HCT116 (cell line): ENCODE results near the gene FAM131C. TPM values are rescaled to one million over a fixed set of nuclear protein-coding genes. Genes with fewer than 3 reads are reported as not detected.

Experiments
- ATAC-seq: fragments of 200-7000 bp; cut with Tn5 transposase; 2 replicates; pipeline ENCODE4 v1.9.1; 2020; ENCODE audit warnings: mild to moderate bottlenecking, moderate library complexity
- BruUV-seq: library from RNA; stranded (reverse); fragments of 400-500 nt; replicated peaks from 2 replicates; lab custom pipeline; 2021; lab: Mats Ljungman, UMichigan
- CTCF ChIA-PET: fragments of 300-600 bp; sonication (Branson Sonifier 250); formaldehyde crosslinking; loops from one replicate; lab custom pipeline; 2021; ENCODE audit warnings: antibody characterized with exemption; lab: Charles Lee
- POLR2A ChIA-PET: fragments of 300-600, 350-600 bp; sonication (Branson Sonifier 250); formaldehyde crosslinking; loops from one replicate; lab custom pipeline; 2021; ENCODE audit warnings: antibody characterized with exemption; lab: Charles Lee
- RAD21 ChIA-PET, 2 experiments: fragments of 300-600 bp; sonication (Branson Sonifier 250); formaldehyde crosslinking; loops; one replicate each; lab custom pipeline; 2023; ENCODE audit warnings: low total read pairs in 2 of 2; ENCODE audit not compliant: uncharacterized antibody in 2 of 2, unreplicated experiment in 2 of 2, low non-redundant PET in 1 of 2; lab: Charles Lee
- DNase-seq: peaks from one replicate; pipeline ENCODE4 v3.0.0-alpha.2; 2010; ENCODE audit warnings: low read depth, low spot score
- H2AFZ ChIP-seq: fragments of 200-600 bp; shearing (Covaris generic), sonication (generic); 2 replicates; pipeline ENCODE4 v1.6.1; 2017; ENCODE audit warnings: low read depth, mixed run types, mixed read lengths, antibody characterized with exemption, low read length; ENCODE audit not compliant: poor library complexity, severe bottlenecking
- H3K27ac ChIP-seq: 2 replicates; pipeline ENCODE4 v1.5.1; 2012; ENCODE audit warnings: low read depth, low read length
- H3K27me3 ChIP-seq: fragments of 200-600 bp; sonication (generic); 2 replicates; pipeline ENCODE4 v1.6.1; 2016; ENCODE audit warnings: mixed run types, low read length, mixed read lengths; ENCODE audit not compliant: insufficient read depth
- H3K36me3 ChIP-seq, 2 experiments: fragments of 200-500 bp in 1 of 2; fragments of 200-600 bp in 1 of 2; sonication (Bioruptor generic) in 1 of 2; sonication (generic) in 1 of 2; 2 replicates each; pipeline versions ENCODE4 v1.5.1 to v1.6.1; 2014 to 2016; ENCODE audit warnings: low read length in 2 of 2, inconsistent platforms in 1 of 2, mixed read lengths in 1 of 2, mixed run types in 1 of 2; ENCODE audit not compliant: insufficient read depth in 2 of 2, control insufficient read depth in 1 of 2
- H3K4me1 ChIP-seq, 2 experiments: fragments of 200-600 bp in 1 of 2; sonication (generic) in 1 of 2; 2 replicates each; pipeline versions ENCODE4 v1.5.1 to v1.6.1; 2012 to 2017; ENCODE audit warnings: low read length in 2 of 2, inconsistent platforms in 1 of 2, mild to moderate bottlenecking in 1 of 2, mixed read lengths in 1 of 2, mixed run types in 1 of 2, moderate library complexity in 1 of 2; ENCODE audit not compliant: insufficient read depth in 2 of 2, control insufficient read depth in 1 of 2
- H3K4me2 ChIP-seq: fragments of 200-600 bp; sonication (generic); 2 replicates; pipeline ENCODE4 v1.6.1; 2017; ENCODE audit warnings: mixed run types, low read length, mixed read lengths
- H3K4me3 ChIP-seq, 2 experiments: fragments of 200-600 bp in 1 of 2; sonication (generic) in 1 of 2; replicated peaks in 1 of 2; 2 replicates each; pipeline ENCODE4 v1.5.1; 2011 to 2016; ENCODE audit warnings: low read length in 2 of 2, control low read depth in 1 of 2, low read depth in 1 of 2, mild to moderate bottlenecking in 1 of 2, mixed read lengths in 1 of 2, mixed run types in 1 of 2
- H3K79me2 ChIP-seq: fragments of 200-600 bp; sonication (generic); 2 replicates; pipeline ENCODE4 v1.6.1; 2017; ENCODE audit warnings: mild to moderate bottlenecking, mixed run types, low read length, moderate library complexity, mixed read lengths; ENCODE audit not compliant: insufficient read depth
- H3K9ac ChIP-seq: fragments of 200-600 bp; sonication (generic); 2 replicates; pipeline ENCODE4 v1.6.1; 2016; ENCODE audit warnings: low read length, mixed read lengths
- H3K9me2 ChIP-seq: fragments of 200-600 bp; sonication (generic), shearing (Covaris generic); 2 replicates; pipeline ENCODE4 v1.6.1; 2017; ENCODE audit warnings: mixed run types, mild to moderate bottlenecking, moderate library complexity; ENCODE audit not compliant: insufficient read depth
- H3K9me3 ChIP-seq, 2 experiments: fragments of 200-500 bp in 1 of 2; fragments of 200-600 bp in 1 of 2; sonication (Bioruptor generic) in 1 of 2; sonication (generic) in 1 of 2; 2 replicates each; pipeline ENCODE4 v1.6.1; 2014 to 2017; ENCODE audit warnings: low read length in 2 of 2, mixed read lengths in 2 of 2, inconsistent platforms in 1 of 2, low read depth in 1 of 2, mild to moderate bottlenecking in 1 of 2, mixed run types in 1 of 2, moderate library complexity in 1 of 2; ENCODE audit not compliant: control insufficient read depth in 1 of 2, insufficient read depth in 1 of 2
- H4K20me1 ChIP-seq: fragments of 200-600 bp; sonication (generic), shearing (Covaris generic); 2 replicates; pipeline ENCODE4 v1.6.1; 2017; ENCODE audit warnings: mixed run types, mild to moderate bottlenecking, moderate library complexity; ENCODE audit not compliant: insufficient read depth
- CBX3 ChIP-seq: IDR thresholded peaks from 2 replicates; pipeline ENCODE4 v1.6.1; 2012; ENCODE audit warnings: low read depth
- CEBPB ChIP-seq: IDR thresholded peaks from 2 replicates; pipeline ENCODE4 v1.6.1; 2012; ENCODE audit warnings: low read depth
- EZH2 ChIP-seq: fragments of 200-600 bp; sonication (generic); IDR thresholded peaks from 2 replicates; pipeline ENCODE4 v1.6.1; 2017; ENCODE audit warnings: antibody characterized with exemption, mixed run types
- FOSL1 ChIP-seq: IDR thresholded peaks from 2 replicates; pipeline ENCODE4 v1.6.1; 2012; ENCODE audit warnings: low read depth
- RAD21 ChIP-seq: IDR thresholded peaks from 2 replicates; pipeline ENCODE4 v1.6.1; 2012; ENCODE audit warnings: low read depth, mild to moderate bottlenecking
- TCF7L2 ChIP-seq: IDR thresholded peaks from 2 replicates; pipeline ENCODE4 v1.7.0; 2011; ENCODE audit warnings: borderline replicate concordance, inconsistent platforms; ENCODE audit not compliant: insufficient read depth, insufficient read length; ENCODE audit errors: extremely low read depth
- YY1 ChIP-seq: IDR thresholded peaks from 2 replicates; pipeline ENCODE4 v1.6.1; 2011; ENCODE audit warnings: low read length, low read depth, moderate library complexity, mild to moderate bottlenecking; ENCODE audit not compliant: insufficient replicate concordance; ENCODE audit errors: extremely low read depth
- ZFX ChIP-seq: fragments of 450-650 bp; IDR thresholded peaks from 2 replicates; pipeline ENCODE4 v1.6.1; 2017
- ZNF274 ChIP-seq: fragments of 200-500 bp; sonication (Bioruptor generic); IDR thresholded peaks from 2 replicates; pipeline ENCODE4 v1.6.1; 2014; ENCODE audit warnings: mild to moderate bottlenecking, low read depth, low read length, inconsistent platforms
- intact Hi-C: fragments of 100-400 bp; cut with micrococcal nuclease; formaldehyde crosslinking; loops from 2 replicates; pipeline ENCODE4 v1.10.0; 2022
- total RNA-seq: library from RNA; stranded (reverse); gene quantifications from one replicate; pipeline ENCODE4 v1.2.1, GENCODE V29; 2021; ENCODE audit not compliant: unreplicated experiment
- TF ChIP-seq, protein P1 (sequence below): IDR thresholded peaks from 2 replicates; pipeline ENCODE4 v1.6.1; 2012; ENCODE audit warnings: low read depth
- TF ChIP-seq, protein P2 (sequence below): IDR thresholded peaks from 2 replicates; pipeline ENCODE4 v1.6.1; 2011; ENCODE audit warnings: mild to moderate bottlenecking, low read length, moderate library complexity; ENCODE audit not compliant: insufficient replicate concordance; ENCODE audit errors: extremely low read depth
- TF ChIP-seq, protein P3 (sequence below), 3 experiments: fragments of 200-600 bp in 1 of 3; sonication (generic) in 1 of 3; IDR thresholded peaks in 2 of 3; conservative IDR thresholded peaks in 1 of 3; 2 replicates each; pipeline ENCODE4 v1.5.1; 2012 to 2017; ENCODE audit warnings: low read depth in 2 of 3, low read length in 2 of 3, antibody characterized with exemption in 1 of 3, borderline replicate concordance in 1 of 3, control low read depth in 1 of 3, mild to moderate bottlenecking in 1 of 3, mixed read lengths in 1 of 3, mixed run types in 1 of 3, moderate library complexity in 1 of 3; ENCODE audit not compliant: insufficient read depth in 1 of 3

The FAM131C gene
- total RNA-seq, 1 experiment from 2014 or later: 11.6 TPM

DNA sequence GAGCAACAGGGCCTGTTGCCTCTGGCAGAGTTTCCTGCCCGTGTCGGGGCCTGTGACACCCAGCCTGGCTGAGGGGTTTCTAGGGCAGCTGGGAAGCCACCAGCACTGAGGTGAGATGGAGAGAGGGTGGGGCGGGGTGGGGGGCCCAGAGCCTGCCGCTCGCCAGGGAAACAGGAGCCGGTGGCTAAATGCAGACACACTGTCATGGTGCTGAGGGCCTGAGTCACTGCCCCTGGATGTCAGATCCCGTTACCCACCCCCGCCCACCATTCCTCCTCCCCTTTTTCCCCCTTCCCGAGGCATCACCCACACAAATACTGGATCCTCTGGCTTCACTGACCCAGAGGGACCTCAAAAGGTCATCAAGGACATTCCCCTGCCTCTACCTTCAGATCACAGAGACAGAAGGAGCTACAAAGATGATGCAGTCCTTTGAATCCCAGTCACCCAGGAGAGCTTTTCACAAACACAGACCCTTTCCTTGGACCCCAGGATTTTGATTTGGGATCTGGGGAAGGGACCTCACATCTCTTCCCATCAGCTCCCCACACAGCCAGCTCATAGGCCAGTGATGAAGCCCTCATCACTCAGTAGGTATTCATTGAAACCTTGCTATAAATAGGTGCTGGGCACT is 53.7 kb downstream of the FAM131C start:
- POLR2A ChIA-PET: no interaction called here
- no peaks in the 10 kb centered on the region for H3K27me3 ChIP-seq
- BruUV-seq: no TSS peak

More for the DNA sequence above, 53.7 kb downstream of the FAM131C start:
- no peak for DNase-seq
- Histone ChIP-seq H3K4me3 (no peak overlapping the region), H3K9ac (no peak overlapping the region), H3K27ac (no peak overlapping the region), H4K20me1 (no peaks in the 10 kb centered on the region), H3K9me2 (no peaks in the 10 kb centered on the region), H2AFZ (no peak overlapping the region), H3K9me3 (no peaks in the 10 kb centered on the region), H3K4me1 (peaks cover 0 to 8% of the 10 kb centered on the region in 2 experiments; a peak in 2 of 4 replicates), H3K79me2 (no peaks in the 10 kb centered on the region), H3K4me2 (no peak overlapping the region), H3K36me3 (no peaks in the 10 kb centered on the region)
- TF ChIP-seq, protein P1, sequence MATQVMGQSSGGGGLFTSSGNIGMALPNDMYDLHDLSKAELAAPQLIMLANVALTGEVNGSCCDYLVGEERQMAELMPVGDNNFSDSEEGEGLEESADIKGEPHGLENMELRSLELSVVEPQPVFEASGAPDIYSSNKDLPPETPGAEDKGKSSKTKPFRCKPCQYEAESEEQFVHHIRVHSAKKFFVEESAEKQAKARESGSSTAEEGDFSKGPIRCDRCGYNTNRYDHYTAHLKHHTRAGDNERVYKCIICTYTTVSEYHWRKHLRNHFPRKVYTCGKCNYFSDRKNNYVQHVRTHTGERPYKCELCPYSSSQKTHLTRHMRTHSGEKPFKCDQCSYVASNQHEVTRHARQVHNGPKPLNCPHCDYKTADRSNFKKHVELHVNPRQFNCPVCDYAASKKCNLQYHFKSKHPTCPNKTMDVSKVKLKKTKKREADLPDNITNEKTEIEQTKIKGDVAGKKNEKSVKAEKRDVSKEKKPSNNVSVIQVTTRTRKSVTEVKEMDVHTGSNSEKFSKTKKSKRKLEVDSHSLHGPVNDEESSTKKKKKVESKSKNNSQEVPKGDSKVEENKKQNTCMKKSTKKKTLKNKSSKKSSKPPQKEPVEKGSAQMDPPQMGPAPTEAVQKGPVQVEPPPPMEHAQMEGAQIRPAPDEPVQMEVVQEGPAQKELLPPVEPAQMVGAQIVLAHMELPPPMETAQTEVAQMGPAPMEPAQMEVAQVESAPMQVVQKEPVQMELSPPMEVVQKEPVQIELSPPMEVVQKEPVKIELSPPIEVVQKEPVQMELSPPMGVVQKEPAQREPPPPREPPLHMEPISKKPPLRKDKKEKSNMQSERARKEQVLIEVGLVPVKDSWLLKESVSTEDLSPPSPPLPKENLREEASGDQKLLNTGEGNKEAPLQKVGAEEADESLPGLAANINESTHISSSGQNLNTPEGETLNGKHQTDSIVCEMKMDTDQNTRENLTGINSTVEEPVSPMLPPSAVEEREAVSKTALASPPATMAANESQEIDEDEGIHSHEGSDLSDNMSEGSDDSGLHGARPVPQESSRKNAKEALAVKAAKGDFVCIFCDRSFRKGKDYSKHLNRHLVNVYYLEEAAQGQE: no peak
- TF ChIP-seq TCF7L2 (no peak), FOSL1 (no peak), ZNF274 (no peak), EZH2 (no peak), RAD21 (no peak), ZFX (no peak), CBX3 (no peak), CEBPB (no peak), YY1 (no peak)
- TF ChIP-seq, protein P2, sequence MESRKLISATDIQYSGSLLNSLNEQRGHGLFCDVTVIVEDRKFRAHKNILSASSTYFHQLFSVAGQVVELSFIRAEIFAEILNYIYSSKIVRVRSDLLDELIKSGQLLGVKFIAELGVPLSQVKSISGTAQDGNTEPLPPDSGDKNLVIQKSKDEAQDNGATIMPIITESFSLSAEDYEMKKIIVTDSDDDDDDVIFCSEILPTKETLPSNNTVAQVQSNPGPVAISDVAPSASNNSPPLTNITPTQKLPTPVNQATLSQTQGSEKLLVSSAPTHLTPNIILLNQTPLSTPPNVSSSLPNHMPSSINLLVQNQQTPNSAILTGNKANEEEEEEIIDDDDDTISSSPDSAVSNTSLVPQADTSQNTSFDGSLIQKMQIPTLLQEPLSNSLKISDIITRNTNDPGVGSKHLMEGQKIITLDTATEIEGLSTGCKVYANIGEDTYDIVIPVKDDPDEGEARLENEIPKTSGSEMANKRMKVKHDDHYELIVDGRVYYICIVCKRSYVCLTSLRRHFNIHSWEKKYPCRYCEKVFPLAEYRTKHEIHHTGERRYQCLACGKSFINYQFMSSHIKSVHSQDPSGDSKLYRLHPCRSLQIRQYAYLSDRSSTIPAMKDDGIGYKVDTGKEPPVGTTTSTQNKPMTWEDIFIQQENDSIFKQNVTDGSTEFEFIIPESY: no peak
- TF ChIP-seq, protein P3, sequence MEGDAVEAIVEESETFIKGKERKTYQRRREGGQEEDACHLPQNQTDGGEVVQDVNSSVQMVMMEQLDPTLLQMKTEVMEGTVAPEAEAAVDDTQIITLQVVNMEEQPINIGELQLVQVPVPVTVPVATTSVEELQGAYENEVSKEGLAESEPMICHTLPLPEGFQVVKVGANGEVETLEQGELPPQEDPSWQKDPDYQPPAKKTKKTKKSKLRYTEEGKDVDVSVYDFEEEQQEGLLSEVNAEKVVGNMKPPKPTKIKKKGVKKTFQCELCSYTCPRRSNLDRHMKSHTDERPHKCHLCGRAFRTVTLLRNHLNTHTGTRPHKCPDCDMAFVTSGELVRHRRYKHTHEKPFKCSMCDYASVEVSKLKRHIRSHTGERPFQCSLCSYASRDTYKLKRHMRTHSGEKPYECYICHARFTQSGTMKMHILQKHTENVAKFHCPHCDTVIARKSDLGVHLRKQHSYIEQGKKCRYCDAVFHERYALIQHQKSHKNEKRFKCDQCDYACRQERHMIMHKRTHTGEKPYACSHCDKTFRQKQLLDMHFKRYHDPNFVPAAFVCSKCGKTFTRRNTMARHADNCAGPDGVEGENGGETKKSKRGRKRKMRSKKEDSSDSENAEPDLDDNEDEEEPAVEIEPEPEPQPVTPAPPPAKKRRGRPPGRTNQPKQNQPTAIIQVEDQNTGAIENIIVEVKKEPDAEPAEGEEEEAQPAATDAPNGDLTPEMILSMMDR (IDR thresholded peaks at IDR 0.05 in 2 of 3, conservative IDR thresholded peaks at IDR 0.05 in 1 of 3; ENCODE audit: borderline replicate concordance in 1 of 3, insufficient read depth in 1 of 3, low read depth in 2 of 3, low read length in 2 of 3): no peak
- RAD21 ChIA-PET: no interaction called here
- no peak for ATAC-seq
- CTCF ChIA-PET: interaction anchor here (0.6 kb wide), 1 partner anchor 37 kb away, joined by 5 read pairs; no protein-coding TSS in a partner anchor
- intact Hi-C loops: no loop called here
